RWPE1 (cell line): Measurements from ENCODE around the gene MYRIP.

Experiments
- CTCF ChIA-PET: fragments of 350-600 bp; sonication (Branson Sonifier 250); formaldehyde crosslinking; extraction: SDS; loops from one replicate; lab custom pipeline; 2021; lab: Yijun Ruan, JAX
- POLR2A ChIA-PET: fragments of 400-600 bp; formaldehyde crosslinking; extraction: SDS; loops from one replicate; lab custom pipeline; 2020; ENCODE audit warnings: antibody characterized with exemption; ENCODE audit not compliant: low non-redundant PET; lab: Yijun Ruan, JAX
- DNase-seq: peaks from one replicate; pipeline ENCODE4 v3.0.0; 2012; ENCODE audit warnings: low spot score
- H3K27ac ChIP-seq: fragments of 450-650 bp; 2 replicates; pipeline ENCODE4 v1.5.1; 2017
- CTCF ChIP-seq: fragments of 450-650 bp; conservative IDR thresholded peaks from 2 replicates; pipeline ENCODE4 v1.5.1; 2017; ENCODE audit warnings: low read depth, mild to moderate bottlenecking

MYRIP gene

GRCh38 chr3:40179016-40179415 lies 369.6 kb downstream of the MYRIP start:
- POLR2A ChIA-PET = no interaction called here
- peak; percentile 72 for TF ChIP-seq CTCF
- H3K27ac ChIP-seq = no peak overlapping the region
- CTCF ChIA-PET = interaction anchor here (0.6 to 1.6 kb wide), 9 partner anchors 9 to 638 kb away, joined by 3 to 6 read pairs (median 4); no protein-coding TSS in a partner anchor
- DNase-seq = peak; percentile 41

GRCh38 chr3:40181182-40181581 lies 371.8 kb downstream of the MYRIP start:
- ChIA-PET POLR2A (no interaction called here), CTCF (interaction anchor here (0.6 to 0.7 kb wide), 2 partner anchors 131 to 134 kb away, joined by 3 to 4 read pairs; no protein-coding TSS in a partner anchor)
- no peak for DNase-seq
- no peak overlapping the region for H3K27ac ChIP-seq
- no peak for TF ChIP-seq CTCF

GRCh38 chr3:40185029-40185695 lies 375.8 kb downstream of the MYRIP start:
- POLR2A ChIA-PET = no interaction called here
- DNase-seq = no peak
- CTCF ChIA-PET = interaction anchor here (1.0 kb wide), 1 partner anchor 132 kb away, joined by 3 read pairs; no protein-coding TSS in a partner anchor
- H3K27ac ChIP-seq = no peak overlapping the region
- TF ChIP-seq CTCF = no peak

- DNase-seq = no peak
- ChIA-PET POLR2A (no interaction called here), CTCF (no interaction called here)
- no peak for TF ChIP-seq CTCF
- no peak overlapping the region for H3K27ac ChIP-seq
Measured at GRCh38 chr3:40186508-40186907, 377.1 kb downstream of the MYRIP start.

- CTCF ChIA-PET = interaction anchor here (0.8 to 1.1 kb wide), 2 partner anchors 130 to 393 kb away, joined by 3 read pairs; no protein-coding TSS in a partner anchor
- no peak overlapping the region for H3K27ac ChIP-seq
- POLR2A ChIA-PET = no interaction called here
Measured at GRCh38 chr3:40187945-40188344, 378.5 kb downstream of the MYRIP start.

GRCh38 chr3:40189118-40189517 lies 379.7 kb downstream of the MYRIP start:
- CTCF ChIA-PET = no interaction called here
- H3K27ac ChIP-seq = no peak overlapping the region
- POLR2A ChIA-PET = no interaction called here
- no peak for TF ChIP-seq CTCF
- no peak for DNase-seq

More at GRCh38 chr3:40187945-40188344, 378.5 kb downstream of the MYRIP start:
- TF ChIP-seq CTCF = no peak
- DNase-seq = no peak
